Activated CD8-positive, alpha-beta memory T cell treated with anti-CD3 and anti-CD28 coated beads for 4 hours (primary cell): Measurements from ENCODE around the gene SKP1.

Experiments
- DNase-seq, 2 donors: peaks; one replicate each; pipeline ENCODE4 v3.0.0-alpha.2; 2020; ENCODE audit warnings: low read depth in 2 of 2

SKP1 gene

GRCh38 chr5:134143944-134144941 is 32.5 kb downstream of the SKP1 start:
- no peak for DNase-seq

GRCh38 chr5:134143431-134143830 is 33.3 kb downstream of the SKP1 start:
- DNase-seq, result no peak

GRCh38 chr5:134142806-134143205 is 33.9 kb downstream of the SKP1 start:
- DNase-seq, result no peak

GRCh38 chr5:134142052-134142451 is 34.7 kb downstream of the SKP1 start:
- no peak for DNase-seq

- DNase-seq, result no peak
These were observed 35.3 kb downstream of the SKP1 start for GRCh38 chr5:134141331-134142050.

GRCh38 chr5:134140530-134141201 is 36.1 kb downstream of the SKP1 start:
- DNase-seq, result peak in 1 of 2 donors; percentile 38

- no peak for DNase-seq
These were observed 36.8 kb downstream of the SKP1 start for GRCh38 chr5:134139891-134140469.

GRCh38 chr5:134139377-134139851 is 37.3 kb downstream of the SKP1 start:
- DNase-seq, result no peak

- peak in 1 of 2 donors; percentile 46 for DNase-seq
These were observed 38.1 kb downstream of the SKP1 start for GRCh38 chr5:134138416-134139376.

- no peak for DNase-seq
These were observed 40.0 kb downstream of the SKP1 start for GRCh38 chr5:134136771-134137170.

- DNase-seq, result no peak
These were observed 40.5 kb downstream of the SKP1 start for GRCh38 chr5:134136221-134136631.

- no peak for DNase-seq
These were observed 41.6 kb downstream of the SKP1 start for GRCh38 chr5:134135091-134135655.

- DNase-seq, result no peak
These were observed 42.7 kb downstream of the SKP1 start for GRCh38 chr5:134133995-134134541.

- DNase-seq, result no peak
These were observed 43.4 kb downstream of the SKP1 start for GRCh38 chr5:134133188-134133994.

- DNase-seq, result peak; percentile 60 to 66
These were observed 44.2 kb downstream of the SKP1 start for GRCh38 chr5:134132372-134133187.

GRCh38 chr5:134131578-134132350 is 45.0 kb downstream of the SKP1 start:
- DNase-seq, result no peak

- DNase-seq, result peak in 1 of 2 donors; percentile 48
These were observed 45.6 kb downstream of the SKP1 start for GRCh38 chr5:134131165-134131564.
